Fibroblast of villous mesenchyme (primary cell): ENCODE measurements around the gene ACVR1B. TPM values are rescaled to one million over a fixed set of nuclear protein-coding genes. Genes with fewer than 3 reads are reported as not detected.

Source experiments
- DNase-seq: peaks from one replicate; pipeline ENCODE4 v3.0.0-alpha.2; 2010; ENCODE audit warnings: low read depth
- H3K4me3 ChIP-seq: 2 replicates; pipeline ENCODE4 v1.5.1; 2011; ENCODE audit warnings: low read depth, mild to moderate bottlenecking, low read length
- CTCF ChIP-seq: IDR thresholded peaks from 2 replicates; pipeline ENCODE4 v1.5.1; 2012; ENCODE audit warnings: low read depth, mild to moderate bottlenecking, low read length; ENCODE audit not compliant: insufficient read depth
- total RNA-seq: library from RNA; depleted of rRNA; stranded (reverse); fragments of >200 nt; gene quantifications from 2 replicates; pipeline ENCODE4 v1.2.3, GENCODE V29; 2012

Gene ACVR1B
- total RNA-seq, 1 donor: 6.5 TPM

GRCh38 chr12:51960488-51960887, 9.0 kb downstream of the ACVR1B start:
- no peak for DNase-seq
- H3K4me3 ChIP-seq: no peak overlapping the region
- no peak for TF ChIP-seq CTCF

GRCh38 chr12:51960890-51961289, 9.4 kb downstream of the ACVR1B start:
- TF ChIP-seq CTCF: no peak
- H3K4me3 ChIP-seq: no peak overlapping the region
- no peak for DNase-seq

GRCh38 chr12:51961834-51962233, 10.3 kb downstream of the ACVR1B start:
- no peak for TF ChIP-seq CTCF
- no peak overlapping the region for H3K4me3 ChIP-seq
- no peak for DNase-seq

- TF ChIP-seq CTCF: no peak
- no peak for DNase-seq
- no peak overlapping the region for H3K4me3 ChIP-seq
Observed at GRCh38 chr12:51962737-51963136, 11.2 kb downstream of the ACVR1B start.

GRCh38 chr12:51963477-51963876, 12.0 kb downstream of the ACVR1B start:
- TF ChIP-seq CTCF: no peak
- no peak overlapping the region for H3K4me3 ChIP-seq

GRCh38 chr12:51969643-51970042, 18.1 kb downstream of the ACVR1B start:
- TF ChIP-seq CTCF: no peak
- H3K4me3 ChIP-seq: no peak overlapping the region
- no peak for DNase-seq

More at GRCh38 chr12:51963477-51963876, 12.0 kb downstream of the ACVR1B start:
- DNase-seq: no peak

GRCh38 chr12:51970904-51971646, 19.6 kb downstream of the ACVR1B start:
- DNase-seq: peak; percentile 59
- no peak overlapping the region for H3K4me3 ChIP-seq
- TF ChIP-seq CTCF: peak; percentile 73
